ENCODE results near the gene GRIN3A.

- TF ChIP-seq CTCF (IDR thresholded peaks at IDR 0.05; ENCODE audit: borderline replicate concordance, extremely low read depth, low read length, poor library complexity, severe bottlenecking) = no peak
- no peak for TF ChIP-seq EZH2 (IDR thresholded peaks at IDR 0.05; ENCODE audit: borderline replicate concordance, low read depth, low read length, severe bottlenecking)
These were observed 195.2 kb downstream of the GRIN3A start for GRCh38 chr9:101543098-101543735.
